Ammon's horn (tissue), 1 donor: ENCODE results near the gene GOLGA8B.
"Not testable (repeated sequence)": the region's sequence is repeated elsewhere in the genome, so short reads cannot be mapped to it uniquely, and the experiment has no call there.

Source experiments
- DNase-seq: peaks from one replicate; pipeline ENCODE4 v3.0.0-alpha.2; 2016; ENCODE audit warnings: low spot score

GOLGA8B gene

GRCh38 chr15:34555162-34555561 lies 28.3 kb downstream of the GOLGA8B start:
- not testable (repeated sequence) for DNase-seq

DNA sequence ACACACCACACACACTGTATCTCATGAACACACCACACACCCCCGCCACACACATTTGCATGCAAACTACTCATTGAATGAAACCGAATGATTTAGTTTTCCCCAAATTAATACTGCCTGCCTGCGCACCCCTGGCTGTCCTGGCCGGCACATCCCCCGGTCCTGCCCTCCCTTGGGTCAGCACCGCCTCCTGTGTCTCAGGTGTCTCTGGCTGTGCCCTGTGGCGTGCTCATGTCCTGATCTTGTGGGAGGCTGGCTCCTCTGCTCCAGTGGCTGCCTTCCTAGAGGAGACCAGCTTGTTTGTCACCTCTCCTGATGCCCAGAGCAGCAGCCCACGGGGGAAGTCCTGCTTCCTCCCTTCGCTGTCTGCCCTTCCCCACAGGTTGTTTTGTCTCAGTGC lies 28.7 kb downstream of the GOLGA8B start:
- not testable (repeated sequence) for DNase-seq

- not testable (repeated sequence) for DNase-seq
These were observed 29.3 kb downstream of the GOLGA8B start for GRCh38 chr15:34554126-34554525.

- DNase-seq: not testable (repeated sequence)
These were observed 33.3 kb downstream of the GOLGA8B start for GRCh38 chr15:34550129-34550528.

DNA sequence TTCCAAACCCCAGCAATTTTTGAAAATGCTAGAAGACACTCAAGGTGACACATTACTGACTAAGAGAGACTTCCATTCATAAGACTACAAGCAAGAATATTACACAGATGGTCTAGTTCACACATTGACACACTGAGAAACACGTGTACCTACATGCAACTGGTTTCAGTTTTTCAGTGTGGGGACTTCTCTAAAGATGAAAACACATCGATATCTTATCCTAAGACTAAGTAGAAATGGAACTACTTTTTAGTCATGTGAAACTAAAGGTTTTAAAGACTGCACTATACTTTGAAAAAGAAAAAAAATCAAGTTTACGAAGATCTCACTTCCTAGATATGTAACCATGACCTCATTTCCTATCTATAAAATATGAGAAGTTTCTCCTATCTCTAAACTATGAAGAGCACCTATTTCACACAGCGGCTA lies 34.1 kb downstream of the GOLGA8B start:
- not testable (repeated sequence) for DNase-seq

- DNase-seq: not testable (repeated sequence)
These were observed 39.4 kb downstream of the GOLGA8B start for GRCh38 chr15:34543860-34544649.

GRCh38 chr15:34535857-34536256 lies 47.6 kb downstream of the GOLGA8B start:
- not testable (repeated sequence) for DNase-seq
